ENCODE results near the gene SLC19A2.
"Not testable (repeated sequence)": the region's sequence is repeated elsewhere in the genome, so short reads cannot be mapped to it uniquely, and the experiment has no call there.

Gene SLC19A2, protein sequence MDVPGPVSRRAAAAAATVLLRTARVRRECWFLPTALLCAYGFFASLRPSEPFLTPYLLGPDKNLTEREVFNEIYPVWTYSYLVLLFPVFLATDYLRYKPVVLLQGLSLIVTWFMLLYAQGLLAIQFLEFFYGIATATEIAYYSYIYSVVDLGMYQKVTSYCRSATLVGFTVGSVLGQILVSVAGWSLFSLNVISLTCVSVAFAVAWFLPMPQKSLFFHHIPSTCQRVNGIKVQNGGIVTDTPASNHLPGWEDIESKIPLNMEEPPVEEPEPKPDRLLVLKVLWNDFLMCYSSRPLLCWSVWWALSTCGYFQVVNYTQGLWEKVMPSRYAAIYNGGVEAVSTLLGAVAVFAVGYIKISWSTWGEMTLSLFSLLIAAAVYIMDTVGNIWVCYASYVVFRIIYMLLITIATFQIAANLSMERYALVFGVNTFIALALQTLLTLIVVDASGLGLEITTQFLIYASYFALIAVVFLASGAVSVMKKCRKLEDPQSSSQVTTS

DNA sequence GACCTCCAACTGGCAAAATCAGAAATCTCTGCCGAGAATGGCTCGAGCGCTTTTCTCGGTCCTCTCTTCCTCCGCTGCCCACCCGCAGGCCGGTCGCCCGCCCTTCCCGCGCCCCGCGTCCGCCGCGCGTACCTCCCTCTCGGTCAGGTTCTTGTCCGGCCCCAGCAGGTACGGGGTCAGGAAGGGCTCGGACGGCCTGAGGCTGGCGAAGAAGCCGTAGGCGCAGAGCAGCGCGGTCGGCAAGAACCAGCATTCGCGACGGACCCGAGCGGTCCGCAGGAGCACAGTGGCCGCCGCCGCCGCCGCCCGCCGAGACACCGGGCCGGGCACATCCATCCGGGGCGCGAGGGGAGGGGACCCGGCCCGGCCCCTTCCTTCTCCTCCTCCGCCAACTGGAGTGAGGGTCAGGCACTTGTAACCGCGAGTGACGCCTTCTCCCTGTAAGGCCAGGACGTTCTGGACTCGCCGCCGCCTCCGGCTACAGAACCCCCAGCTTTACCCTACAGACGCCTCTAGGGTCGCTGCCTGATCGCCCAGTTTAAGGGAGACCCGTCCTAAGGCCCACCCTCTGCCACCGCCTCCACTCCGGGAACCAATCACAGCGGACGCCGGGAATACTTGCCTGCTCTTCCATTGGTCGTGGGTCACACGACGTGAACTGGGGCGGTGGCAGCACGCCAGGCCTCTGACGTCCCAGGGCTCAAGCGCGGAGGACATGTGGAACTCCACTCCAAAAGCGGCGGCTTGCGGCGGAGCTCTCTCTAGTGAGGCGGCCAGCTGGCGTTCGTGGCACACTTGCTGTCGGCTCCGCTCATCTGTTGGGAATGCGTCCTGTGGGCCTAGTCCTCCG is at the start of gene SLC19A2:
SLC19A2 (minus strand) TSS at position 514 of the 850 bp plus-strand sequence; CDS start at position 336, 178 bp downstream.
- peak; percentile 99 for DNase-seq (ENCODE audit: low spot score)

- no peak for DNase-seq (ENCODE audit: low spot score)
These were observed 48.9 kb upstream of the SLC19A2 start for GRCh38 chr1:169534653-169535052.

- DNase-seq (ENCODE audit: low spot score): not testable (repeated sequence)
These were observed 47.9 kb upstream of the SLC19A2 start for GRCh38 chr1:169533528-169534190.

- no peak for DNase-seq (ENCODE audit: low spot score)
These were observed 44.7 kb upstream of the SLC19A2 start for GRCh38 chr1:169530448-169530847.

- no peak for DNase-seq (ENCODE audit: low spot score)
These were observed 43.4 kb upstream of the SLC19A2 start for GRCh38 chr1:169529068-169529642.

DNA sequence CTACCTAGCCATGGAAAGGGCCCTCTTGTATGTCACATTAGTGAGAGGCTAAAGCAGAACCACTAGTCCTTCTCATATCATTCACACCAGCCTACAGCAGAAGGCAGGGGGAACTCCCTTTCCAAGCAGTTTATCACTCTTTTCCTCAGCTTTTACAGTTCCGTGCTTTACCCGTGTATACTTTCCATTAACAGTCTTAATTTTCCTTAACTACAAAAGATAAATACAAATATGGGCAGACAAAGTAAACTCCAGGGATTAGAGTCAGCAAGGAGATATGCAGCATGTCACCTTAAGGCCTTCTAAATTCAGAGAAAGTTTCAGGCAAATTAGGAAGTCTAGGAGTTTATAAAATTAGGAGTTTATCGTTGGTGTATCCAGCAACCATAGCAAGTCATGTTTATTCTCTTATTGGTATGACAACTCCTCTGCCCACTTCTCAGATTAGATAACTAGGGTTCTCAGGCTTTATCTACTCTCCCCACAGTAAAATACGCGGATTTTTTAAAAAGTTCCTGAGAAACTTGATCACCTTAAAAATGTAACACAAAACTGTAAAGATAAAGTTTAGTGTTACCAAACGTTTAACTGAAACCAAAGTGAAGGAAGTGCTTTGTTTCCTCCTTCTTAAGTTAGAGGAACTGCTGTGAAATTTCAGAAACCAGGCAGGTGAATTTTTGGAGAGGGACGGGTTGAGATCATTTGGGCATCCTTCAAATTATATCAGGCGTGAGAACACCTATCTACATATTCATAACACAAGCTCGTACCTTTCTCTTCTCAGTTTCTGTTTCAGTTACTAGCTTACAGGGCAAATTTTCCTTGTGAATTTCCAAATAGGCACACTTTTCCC is 42.7 kb upstream of the SLC19A2 start:
- DNase-seq (ENCODE audit: low spot score): no peak

GRCh38 chr1:169527451-169528214 is 41.9 kb upstream of the SLC19A2 start:
- peak; percentile 40 for DNase-seq (ENCODE audit: low spot score)

GRCh38 chr1:169527001-169527400 is 41.3 kb upstream of the SLC19A2 start:
- DNase-seq (ENCODE audit: low spot score): no peak

GRCh38 chr1:169526120-169526832 is 40.5 kb upstream of the SLC19A2 start:
- DNase-seq (ENCODE audit: low spot score): no peak

GRCh38 chr1:169525391-169525790 is 39.6 kb upstream of the SLC19A2 start:
- DNase-seq (ENCODE audit: low spot score): no peak

GRCh38 chr1:169523904-169524303 is 38.2 kb upstream of the SLC19A2 start:
- DNase-seq (ENCODE audit: low spot score): no peak

- no peak for DNase-seq (ENCODE audit: low spot score)
These were observed 35.5 kb upstream of the SLC19A2 start for GRCh38 chr1:169521226-169521625.

- no peak for DNase-seq (ENCODE audit: low spot score)
These were observed 31.9 kb upstream of the SLC19A2 start for GRCh38 chr1:169517558-169518186.

- no peak for DNase-seq (ENCODE audit: low spot score)
These were observed 29.9 kb upstream of the SLC19A2 start for GRCh38 chr1:169515641-169516040.

DNA sequence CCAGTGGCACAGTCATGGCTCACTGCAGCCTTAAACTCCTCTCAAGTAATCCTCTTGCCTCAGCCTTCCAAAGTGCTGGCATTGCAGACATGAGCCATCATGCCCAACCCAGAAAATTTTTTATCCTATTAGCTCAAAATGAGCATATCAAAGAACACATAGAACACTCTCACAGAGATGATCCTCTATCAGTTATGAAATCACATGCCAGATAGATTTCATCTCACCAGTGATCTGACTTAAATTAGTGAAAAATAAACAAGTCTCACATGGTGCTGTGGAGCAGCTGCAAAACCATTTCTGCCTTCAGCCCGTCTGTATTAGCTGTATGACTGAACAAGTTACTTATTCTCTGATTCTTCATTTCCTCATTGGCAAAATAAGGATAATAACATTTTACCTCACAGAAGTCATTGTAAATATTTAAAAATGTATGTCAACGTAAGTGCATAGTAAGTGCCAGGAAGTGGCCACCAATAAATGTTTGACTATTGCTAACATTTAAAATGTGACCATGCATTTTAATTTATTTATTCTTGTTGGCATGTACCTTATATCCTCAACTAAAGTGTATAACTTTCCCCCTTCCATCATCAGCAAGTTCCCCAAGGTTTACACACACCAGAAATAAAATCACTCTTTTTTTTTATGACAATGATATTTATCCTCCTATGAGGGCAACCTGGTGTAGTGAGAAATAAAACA is 29.0 kb upstream of the SLC19A2 start:
- DNase-seq (ENCODE audit: low spot score): no peak

DNA sequence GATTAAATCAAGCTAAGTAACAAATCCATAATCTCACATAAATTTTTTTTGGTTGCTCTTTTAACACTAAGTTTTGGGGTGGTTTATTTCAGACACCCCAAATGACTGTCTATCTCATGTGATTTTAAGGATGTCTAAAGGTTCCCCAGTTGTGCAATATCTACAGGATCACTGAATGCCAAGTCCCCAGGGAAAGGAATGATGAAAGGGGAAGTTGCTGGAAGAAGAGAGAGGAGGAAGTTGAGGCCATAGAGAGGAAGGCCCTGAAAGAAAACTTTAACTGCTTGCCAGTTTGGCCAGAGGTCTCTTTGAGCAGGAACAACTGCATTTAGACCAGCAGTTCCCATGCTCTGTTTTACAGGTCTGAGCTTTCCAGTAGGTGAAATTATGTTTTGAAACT is 27.5 kb upstream of the SLC19A2 start:
- DNase-seq (ENCODE audit: low spot score): no peak

- DNase-seq (ENCODE audit: low spot score): peak; percentile 74
These were observed 25.7 kb upstream of the SLC19A2 start for GRCh38 chr1:169511316-169512005.

- no peak for DNase-seq (ENCODE audit: low spot score)
These were observed 24.3 kb upstream of the SLC19A2 start for GRCh38 chr1:169510060-169510459.

Data from AG08395 (cell line).